ENCODE data around the gene TKTL1.

The TKTL1 gene

DNA sequence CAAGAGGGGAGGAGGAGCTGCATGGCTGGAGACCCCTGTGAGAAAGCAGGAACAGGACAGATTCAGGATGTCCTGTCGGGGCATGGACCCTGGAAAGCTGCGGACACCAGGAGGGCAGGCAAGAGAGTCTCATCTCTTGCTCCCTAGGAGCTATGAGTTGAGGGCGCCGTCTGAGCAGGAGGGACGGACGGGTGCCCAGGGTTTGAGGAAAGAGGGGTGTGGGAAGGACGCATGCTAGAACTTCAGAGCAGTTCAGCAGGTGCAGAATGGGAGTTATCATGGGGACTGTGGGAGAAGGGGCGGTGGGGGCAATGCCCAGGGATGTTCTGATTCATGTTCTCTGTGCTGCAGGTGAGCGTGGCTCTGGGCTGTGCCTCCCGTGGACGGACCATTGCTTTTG lies 24.8 kb downstream of the TKTL1 start:
- TF ChIP-seq, protein P1, sequence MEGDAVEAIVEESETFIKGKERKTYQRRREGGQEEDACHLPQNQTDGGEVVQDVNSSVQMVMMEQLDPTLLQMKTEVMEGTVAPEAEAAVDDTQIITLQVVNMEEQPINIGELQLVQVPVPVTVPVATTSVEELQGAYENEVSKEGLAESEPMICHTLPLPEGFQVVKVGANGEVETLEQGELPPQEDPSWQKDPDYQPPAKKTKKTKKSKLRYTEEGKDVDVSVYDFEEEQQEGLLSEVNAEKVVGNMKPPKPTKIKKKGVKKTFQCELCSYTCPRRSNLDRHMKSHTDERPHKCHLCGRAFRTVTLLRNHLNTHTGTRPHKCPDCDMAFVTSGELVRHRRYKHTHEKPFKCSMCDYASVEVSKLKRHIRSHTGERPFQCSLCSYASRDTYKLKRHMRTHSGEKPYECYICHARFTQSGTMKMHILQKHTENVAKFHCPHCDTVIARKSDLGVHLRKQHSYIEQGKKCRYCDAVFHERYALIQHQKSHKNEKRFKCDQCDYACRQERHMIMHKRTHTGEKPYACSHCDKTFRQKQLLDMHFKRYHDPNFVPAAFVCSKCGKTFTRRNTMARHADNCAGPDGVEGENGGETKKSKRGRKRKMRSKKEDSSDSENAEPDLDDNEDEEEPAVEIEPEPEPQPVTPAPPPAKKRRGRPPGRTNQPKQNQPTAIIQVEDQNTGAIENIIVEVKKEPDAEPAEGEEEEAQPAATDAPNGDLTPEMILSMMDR (conservative IDR thresholded peaks at IDR 0.05), result no peak
- no peak for TF ChIP-seq ZFX (IDR thresholded peaks at IDR 0.05)
- H3K27ac ChIP-seq, result no peak overlapping the region

DNA sequence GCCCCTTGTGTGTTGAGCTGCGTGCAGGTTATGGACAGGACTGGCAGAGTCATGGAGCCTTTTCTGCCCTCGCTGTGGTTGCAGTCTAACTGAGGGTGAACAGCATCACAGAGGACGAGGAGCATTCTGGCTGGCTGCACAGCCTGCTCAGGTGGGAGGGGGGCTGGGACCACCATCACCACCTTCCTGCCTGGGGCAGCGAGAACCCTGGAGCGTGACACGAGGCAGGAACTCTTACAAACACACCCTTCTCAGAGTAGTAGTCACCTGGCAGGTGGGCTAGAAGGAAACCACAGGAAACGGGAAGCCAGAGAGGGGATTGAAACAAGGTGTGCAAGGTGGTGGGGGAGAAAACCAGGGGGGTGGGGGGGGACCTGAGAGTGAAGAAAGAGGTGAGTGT lies 25.6 kb downstream of the TKTL1 start:
- H3K27ac ChIP-seq, result no peak overlapping the region
- TF ChIP-seq, protein P1 (conservative IDR thresholded peaks at IDR 0.05), result no peak
- no peak for TF ChIP-seq ZFX (IDR thresholded peaks at IDR 0.05)

DNA sequence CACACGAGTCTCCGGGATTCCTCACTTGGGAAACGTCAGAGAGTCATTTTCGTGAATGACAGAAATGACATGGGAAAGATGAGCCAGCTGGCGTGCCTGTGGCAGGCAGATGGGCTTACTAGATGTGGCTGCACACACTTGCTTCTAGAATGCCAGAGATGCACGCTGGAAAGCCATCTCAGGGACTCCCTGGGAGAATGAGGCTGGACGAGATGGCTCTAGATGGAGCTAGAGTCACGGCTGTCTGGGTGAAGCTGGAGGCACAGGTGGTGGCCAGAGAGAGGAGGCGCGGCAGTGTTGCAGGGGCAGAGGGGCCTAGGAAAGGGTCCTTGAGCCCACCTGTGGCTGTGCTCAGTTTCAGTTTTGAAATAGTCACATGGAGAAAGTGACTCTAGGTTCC lies 26.0 kb downstream of the TKTL1 start:
- TF ChIP-seq, protein P1 (conservative IDR thresholded peaks at IDR 0.05), result no peak
- TF ChIP-seq ZFX (IDR thresholded peaks at IDR 0.05), result no peak
- no peak overlapping the region for H3K27ac ChIP-seq

DNA sequence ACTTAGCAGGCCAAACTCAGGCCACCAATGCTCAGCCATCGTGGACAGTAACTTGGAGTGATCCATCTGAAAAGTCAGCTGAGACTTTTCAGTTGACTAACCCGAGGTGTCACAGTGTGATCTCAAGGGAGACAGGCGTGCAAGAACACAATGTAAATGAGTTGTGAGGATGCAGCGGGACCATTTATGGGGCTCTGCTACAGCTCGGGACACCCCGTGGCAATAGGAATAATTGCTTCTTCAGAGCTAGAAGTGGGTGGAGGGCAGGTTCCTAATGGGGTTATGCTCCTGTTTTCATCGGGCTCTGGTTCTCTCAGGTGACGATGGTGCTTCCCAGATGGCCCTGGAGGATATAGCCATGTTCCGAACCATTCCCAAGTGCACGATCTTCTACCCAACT lies 27.3 kb downstream of the TKTL1 start:
- no peak for TF ChIP-seq ZFX (IDR thresholded peaks at IDR 0.05)
- TF ChIP-seq, protein P1 (conservative IDR thresholded peaks at IDR 0.05), result no peak
- no peak overlapping the region for H3K27ac ChIP-seq

DNA sequence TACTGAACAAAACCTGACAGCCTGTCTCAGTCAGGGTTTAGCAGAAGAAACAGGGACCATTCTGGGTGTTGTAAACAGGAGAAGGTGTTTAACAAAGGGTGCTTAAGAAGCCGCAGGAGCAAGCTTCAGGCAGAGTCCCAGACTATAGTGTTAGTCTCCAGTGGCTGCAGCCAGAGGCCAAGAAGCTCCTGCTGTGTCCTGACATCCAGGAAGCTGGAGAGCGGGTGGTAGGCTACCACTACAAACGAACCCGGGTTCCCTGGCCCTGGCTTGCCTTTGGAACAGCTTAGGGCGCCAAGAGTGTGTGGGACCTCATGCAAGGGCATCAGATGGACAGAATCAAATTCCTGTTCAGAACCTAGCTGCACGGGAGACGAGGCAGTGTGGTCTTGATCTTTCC lies 27.9 kb downstream of the TKTL1 start:
- no peak for TF ChIP-seq ZFX (IDR thresholded peaks at IDR 0.05)
- TF ChIP-seq, protein P1 (conservative IDR thresholded peaks at IDR 0.05), result no peak
- H3K27ac ChIP-seq, result no peak overlapping the region

DNA sequence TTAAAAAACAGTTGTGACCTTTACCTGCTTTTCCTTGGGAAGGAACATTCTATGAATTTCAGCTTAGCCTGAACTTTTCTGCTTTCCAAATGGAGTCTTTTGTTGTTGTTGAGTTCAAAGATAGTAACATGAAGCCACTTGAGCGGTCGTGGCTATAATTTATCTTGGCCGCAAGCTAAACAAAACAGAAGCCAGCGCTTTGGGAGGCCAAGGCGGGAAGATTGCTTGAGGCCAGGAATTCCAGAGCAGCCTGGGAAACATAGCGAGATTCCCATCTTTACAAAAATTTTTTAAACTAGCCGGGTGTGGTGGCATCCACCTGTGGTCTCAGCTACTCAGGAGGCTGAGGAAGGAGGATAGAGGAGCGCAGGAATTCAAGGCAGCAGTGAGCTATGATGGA lies 29.9 kb downstream of the TKTL1 start:
- H3K27ac ChIP-seq, result no peak overlapping the region
- TF ChIP-seq ZFX (IDR thresholded peaks at IDR 0.05), result no peak
- TF ChIP-seq, protein P1 (conservative IDR thresholded peaks at IDR 0.05), result no peak

DNA sequence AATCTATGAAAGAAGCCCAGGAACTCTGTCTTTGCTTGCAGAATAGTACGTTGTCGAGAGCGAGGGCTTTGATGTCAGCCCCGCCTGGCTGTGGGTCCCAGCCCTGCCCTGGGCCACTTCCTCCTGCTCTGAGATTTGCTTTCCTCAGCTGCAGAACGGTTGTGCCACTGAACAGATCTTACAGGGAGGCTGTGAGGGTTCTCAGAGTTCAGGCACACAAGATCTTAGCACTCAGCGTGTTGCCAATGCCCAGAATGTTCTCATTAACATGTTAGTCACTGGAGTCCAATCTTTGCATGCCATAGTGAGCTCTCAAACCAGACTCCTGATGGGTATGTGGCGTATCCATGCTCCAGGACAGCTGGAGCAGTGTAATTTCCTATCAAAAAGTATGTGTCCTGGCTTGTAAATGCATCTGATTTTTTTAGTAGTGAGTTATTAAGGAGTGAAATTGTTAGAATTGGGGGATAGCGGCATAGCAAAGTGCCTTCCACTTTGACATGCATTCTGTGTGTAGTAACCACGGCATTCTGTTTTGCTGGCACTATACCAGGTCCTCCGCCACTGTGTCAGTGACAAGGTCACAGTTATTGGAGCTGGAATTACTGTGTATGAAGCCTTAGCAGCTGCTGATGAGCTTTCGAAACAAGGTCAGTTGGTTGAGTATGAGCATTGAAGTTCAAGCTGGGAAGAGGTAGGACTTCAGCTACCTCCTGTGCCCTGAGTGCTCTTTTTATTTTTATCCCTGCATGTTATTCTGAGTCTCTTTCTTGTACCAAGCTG lies 31.6 kb downstream of the TKTL1 start:
- no peak for TF ChIP-seq ZFX (IDR thresholded peaks at IDR 0.05)

DNA sequence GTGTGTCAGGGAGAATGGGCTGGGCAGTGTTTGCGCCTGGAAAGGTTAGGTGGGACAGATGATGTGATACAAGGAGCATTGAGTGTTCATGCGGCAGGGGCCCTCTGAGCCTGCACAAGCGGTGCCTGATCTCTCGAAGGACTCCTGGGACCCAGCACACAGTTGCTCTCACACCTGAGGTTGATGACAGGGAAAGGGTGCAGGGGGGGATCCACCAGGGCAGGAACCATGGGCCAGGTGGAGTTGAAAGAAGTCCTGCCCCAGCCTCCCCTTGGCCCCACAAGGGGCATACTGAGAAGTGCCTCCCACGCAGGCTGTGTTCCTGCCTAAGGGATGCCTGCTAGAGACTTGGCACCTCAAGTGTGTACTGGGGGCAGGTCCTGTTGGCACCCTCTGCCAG lies 33.1 kb downstream of the TKTL1 start:
- no peak for TF ChIP-seq ZFX (IDR thresholded peaks at IDR 0.05)
- TF ChIP-seq, protein P1 (conservative IDR thresholded peaks at IDR 0.05), result no peak
- H3K27ac ChIP-seq, result no peak overlapping the region

More for the DNA sequence above, 31.6 kb downstream of the TKTL1 start:
- H3K27ac ChIP-seq, result no peak overlapping the region
